Heart right ventricle (tissue), 16 donors: ENCODE data around the gene KRT15. TPM values are rescaled to one million over a fixed set of nuclear protein-coding genes. Genes with fewer than 3 reads are reported as not detected.
A peak's percentile ranks its signal among the peaks of the same experiment; 100 is the strongest.

Source experiments
- ATAC-seq, 8 donors: fragments of 200-7000 bp; cut with Tn5 transposase; one replicate each; pipeline ENCODE4 v1.9.1; 2020; ENCODE audit warnings: mild to moderate bottlenecking in 8 of 8, moderate library complexity in 8 of 8, moderate number of reproducible peaks in 1 of 8
- DNase-seq, 2 donors: peaks; one replicate each; pipeline ENCODE4 v3.0.0-alpha.2; 2020
- H3K27ac ChIP-seq, 10 donors: fragments of 200-600 bp; sonication (generic) in 2 of 10; one replicate each; pipeline versions ENCODE4 v1.5.0 to v1.8.0; 2020 to 2022; ENCODE audit warnings: mild to moderate bottlenecking in 3 of 10
- H3K27me3 ChIP-seq, 7 donors: fragments of 200-600 bp; one replicate each; pipeline ENCODE4 v1.8.0; 2021 to 2022; ENCODE audit warnings: mild to moderate bottlenecking in 2 of 7
- H3K36me3 ChIP-seq, 9 donors: fragments of 200-600 bp; sonication (generic) in 1 of 9; one replicate each; pipeline versions ENCODE4 v1.5.0 to v1.8.0; 2020 to 2022; ENCODE audit warnings: mild to moderate bottlenecking in 2 of 9
- H3K4me1 ChIP-seq, 9 donors: fragments of 200-600 bp; sonication (generic) in 1 of 9; one replicate each; pipeline versions ENCODE4 v1.5.0 to v1.8.0; 2020 to 2022; ENCODE audit warnings: mild to moderate bottlenecking in 4 of 9
- H3K4me3 ChIP-seq, 10 donors: fragments of 200-600 bp; sonication (generic) in 2 of 10; one replicate each; pipeline versions ENCODE4 v1.5.0 to v1.8.0; 2020 to 2022; ENCODE audit warnings: mild to moderate bottlenecking in 7 of 10, moderate library complexity in 2 of 10
- H3K9me3 ChIP-seq, 11 donors: fragments of 200-600 bp in 10 of 11; sonication (generic) in 2 of 11; one replicate each; pipeline versions ENCODE4 v1.5.0 to v1.8.0; 2013 to 2022; ENCODE audit warnings: mild to moderate bottlenecking in 2 of 11, control low read depth in 1 of 11, moderate library complexity in 1 of 11
- CTCF ChIP-seq, 9 donors: fragments of 200-600 bp; sonication (generic) in 2 of 9; IDR thresholded peaks; one replicate each; pipeline versions ENCODE4 v1.5.0 to v1.8.0; 2021 to 2022; ENCODE audit warnings: antibody characterized with exemption in 9 of 9, mild to moderate bottlenecking in 5 of 9, moderate library complexity in 1 of 9
- WGBS, 2 donors: extraction: QIAGEN DNeasy Blood & Tissue Kit; methylation state at CpG; one replicate each; pipeline ENCODE4 v1.1.7; 2013; ENCODE audit warnings: inconsistent platforms in 1 of 2; 5-methylcytosine and 5-hydroxymethylcytosine counted together
- intact Hi-C, 10 donors: fragments of 100-400 bp; cut with DNase I; formaldehyde crosslinking; loops; one replicate each; pipeline versions ENCODE4 v1.11.1 to v1.14.2; 2022
- microRNA-seq, 2 donors: library from miRNA; unstranded; fragments of <30 nt; microRNA quantifications; one replicate each; pipeline ENCODE4 v1.2.0, GENCODE V29; 2021
- polyA plus RNA-seq, 2 donors: library from polyadenylated mRNA; stranded (reverse); fragments of 200-250 nt; gene quantifications; one replicate each; pipeline ENCODE4 v1.2.3, GENCODE V29; 2013
- total RNA-seq, 10 donors: library from RNA; stranded (reverse); fragmentation: NEBNext Ultra II Directional in 3 of 10; extraction: Animal tissue kit (Norgen Biotek cat#: 25700) in 3 of 10; gene quantifications; one replicate each; pipeline versions ENCODE4 v1.2.1 to v1.2.4, GENCODE V29; 2021 to 2023
- donor health status: Arrhythmogenic right ventricular cardiomyopathy.
- donor health status: ischemic (EF 13 %, LVEDD 7.1; RV severe dilation, severe dysfunction).
- donor health status: healthy with polysubstance abuse.
- donor health status: DM: no; HTN: yes; CAD: no.
- donor health status: DM: no; HTN: no; CAD: no.
- donor health status: ischemic (EF 25% LVEDD 6.9; RV normal size, moderate dysfunction).
- donor health status: ischemic (EF 25% LVEDD 5.7; RV mildly dilated, moderate dysfunction).
- donor health status: healthy.
- donor health status: DM: yes; HTN: yes; CAD: no.
- donor health status: Ischemic cardiomyopathy.
- donor health status: ischemic (EF 35%, LVEDD 5.7; RV mildly dilated, moderate dysfunction).
- donor health status: nonischemic (EF 11% LVEDD 7.7; RV severe dilation, severe dysfunction).
- donor health status: DM: yes; HTN: yes; CAD: no.
- donor health status: PGD.
- donor health status: ischemic (EF 29% LVEDD 5.4; RV normal size, mild dysfunction).
- donor health status: nonischemic (EF 23%, LVEDD 6.1; RV moderate dilation, normal function).

KRT15 gene
- total and polyA plus RNA-seq, 12 donors, result 0.07 to 0.22 TPM; not detected in 10

DNA sequence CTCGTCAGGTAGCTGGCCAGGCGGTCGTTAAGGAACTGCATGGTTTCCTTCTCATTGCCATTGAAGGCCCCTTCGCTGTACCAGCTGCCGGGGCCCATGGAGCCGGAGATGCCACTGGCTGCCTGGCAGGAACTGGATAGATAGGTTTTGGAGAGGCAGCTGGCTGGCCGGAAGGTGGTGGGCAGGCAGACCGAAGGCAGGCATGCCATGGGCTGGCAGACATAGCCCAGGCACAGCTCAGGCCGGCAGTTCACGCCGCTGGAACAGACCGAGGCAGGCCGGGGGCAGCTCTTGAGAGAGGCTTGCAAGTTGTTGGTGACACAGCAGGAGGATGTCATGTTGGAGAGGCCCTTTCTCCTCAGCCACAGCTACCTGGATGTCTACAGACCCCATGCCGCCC lies 51.7 kb downstream of the KRT15 start, which contains the start of gene KRT32:
KRT32 (minus strand) TSS at position 399 of the 400 bp plus-strand sequence; CDS start at position 338, 61 bp downstream.
- DNase-seq, result no peak
- 90% methylated on average over 14 of the region's 14 CpGs for WGBS, 2 donors
- intact Hi-C loops, result no loop called here
- no peak for TF ChIP-seq CTCF (IDR thresholded peaks at IDR 0.05)
- Histone ChIP-seq H3K4me1 (peaks cover 0 to 12% (median 4%) of the 10 kb centered on the region in 9 donors), H3K4me3 (no peak within 1 kb of the TSS), H3K9me3 (peaks cover 0 to 38% (median 14%) of the 10 kb centered on the region in 11 donors), H3K36me3 (no peaks in the 10 kb centered on the region), H3K27ac (no peak within 1 kb of the TSS), H3K27me3 (peaks cover 0 to 17% (median 0%) of the 10 kb centered on the region in 7 donors)
- ATAC-seq, result no peak

DNA sequence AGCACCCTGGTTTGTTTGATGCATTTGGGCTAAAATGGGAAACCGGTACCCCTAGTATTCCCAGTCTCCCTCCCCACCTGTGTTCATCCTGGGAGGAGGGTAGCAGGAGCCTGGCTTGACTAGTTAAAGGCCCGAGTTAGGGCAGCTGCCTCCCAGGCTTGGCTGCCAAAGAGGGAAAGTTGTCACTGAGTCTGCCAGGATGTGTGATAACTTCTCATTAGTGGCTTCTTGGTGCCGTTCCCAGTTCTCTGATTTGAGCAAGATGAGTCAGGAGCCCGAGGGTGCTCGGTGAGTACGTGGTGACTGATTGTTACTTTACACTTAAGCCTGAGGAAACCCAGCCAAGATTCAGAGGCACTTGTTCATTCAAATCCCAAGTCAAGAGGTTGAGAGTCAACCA lies 54.0 kb downstream of the KRT15 start:
- peak; percentile 37 to 83 for DNase-seq
- TF ChIP-seq CTCF (IDR thresholded peaks at IDR 0.05), result no peak

GRCh38 chr17:41464173-41464572 lies 54.5 kb downstream of the KRT15 start:
- H3K36me3 ChIP-seq, result no peaks in the 10 kb centered on the region
- H3K4me1 ChIP-seq, result peaks cover 0 to 12% (median 4%) of the 10 kb centered on the region in 9 donors
- peaks cover 0 to 17% (median 0%) of the 10 kb centered on the region in 7 donors for H3K27me3 ChIP-seq
- no peak overlapping the region for H3K4me3 ChIP-seq
- no peak for ATAC-seq
- peaks cover 0 to 16% (median 8%) of the 10 kb centered on the region in 11 donors for H3K9me3 ChIP-seq
- no peak for TF ChIP-seq CTCF (IDR thresholded peaks at IDR 0.05)
- DNase-seq, result no peak
- intact Hi-C loops, result loop anchor here in 1 of 10 donors (1.0 kb wide), 1 partner anchor 162 kb away; the partner anchor contains the start of gene KRTAP29-1
- H3K27ac ChIP-seq, result no peak overlapping the region
- 84 to 87% methylated on average over 11 of the region's 11 CpGs for WGBS, 2 donors

More for the DNA sequence above, 54.0 kb downstream of the KRT15 start:
- Histone ChIP-seq H3K27me3 (peaks cover 0 to 17% (median 0%) of the 10 kb centered on the region in 7 donors), H3K4me1 (peaks cover 0 to 12% (median 4%) of the 10 kb centered on the region in 9 donors), H3K36me3 (no peaks in the 10 kb centered on the region), H3K4me3 (no peak overlapping the region), H3K9me3 (peaks cover 0 to 21% (median 8%) of the 10 kb centered on the region in 11 donors), H3K27ac (no peak overlapping the region)
- ATAC-seq, result peak; percentile 88 to 99 (median 96)
- WGBS, 2 donors, result 25 to 28% methylated on average over 6 of the region's 6 CpGs
- intact Hi-C loops, result loop anchor here in 1 of 10 donors (1.0 kb wide), 1 partner anchor 162 kb away; the partner anchor contains the start of gene KRTAP29-1

- no peak for DNase-seq
- H3K27ac ChIP-seq, result no peak overlapping the region
- TF ChIP-seq CTCF (IDR thresholded peaks at IDR 0.05), result no peak
- 85 to 89% methylated on average over 8 of the region's 8 CpGs for WGBS, 2 donors
- intact Hi-C loops, result loop anchor here in 1 of 10 donors (1.0 kb wide), 1 partner anchor 161 kb away; the partner anchor contains the start of gene KRTAP29-1
- no peaks in the 10 kb centered on the region for H3K36me3 ChIP-seq
- no peak overlapping the region for H3K4me3 ChIP-seq
- ATAC-seq, result no peak
- H3K4me1 ChIP-seq, result peaks cover 0 to 12% (median 4%) of the 10 kb centered on the region in 9 donors
- peaks cover 0 to 15% (median 0%) of the 10 kb centered on the region in 7 donors for H3K27me3 ChIP-seq
- peaks cover 0 to 14% (median 8%) of the 10 kb centered on the region in 11 donors for H3K9me3 ChIP-seq
These were observed 54.9 kb downstream of the KRT15 start for GRCh38 chr17:41463746-41464145.

Small RNA genes lying within 50 kb of the gene (microRNA-seq; reads per million reads assigned to microRNA genes)
- gene MIR6510, result 0 reads per million in 2 donors

Other genes with a start within 250 kb of the KRT15 start
- not detected for gene KRTAP9-7, start 243.2 kb downstream of the KRT15 start, total RNA-seq
- not detected for gene KRTAP9-7, start 243.2 kb downstream of the KRT15 start, polyA plus RNA-seq
- not detected for gene KRTAP29-1, start 216.0 kb downstream of the KRT15 start, total RNA-seq
- gene KRTAP29-1, start 216.0 kb downstream of the KRT15 start, polyA plus RNA-seq, result not detected
- not detected for gene KRTAP16-1, start 209.6 kb downstream of the KRT15 start, total RNA-seq
- gene KRTAP16-1, start 209.6 kb downstream of the KRT15 start, polyA plus RNA-seq, result not detected
- not detected for gene KRTAP17-1, start 203.2 kb downstream of the KRT15 start, total RNA-seq
- not detected for gene KRTAP17-1, start 203.2 kb downstream of the KRT15 start, polyA plus RNA-seq
- gene KRT33A, start 168.1 kb downstream of the KRT15 start, total RNA-seq, result not detected
- gene KRT33A, start 168.1 kb downstream of the KRT15 start, polyA plus RNA-seq, result not detected
- not detected for gene KRT33B, start 149.1 kb downstream of the KRT15 start, total RNA-seq
- gene KRT33B, start 149.1 kb downstream of the KRT15 start, polyA plus RNA-seq, result not detected
- not detected for gene KRT34, start 136.6 kb downstream of the KRT15 start, total RNA-seq
- gene KRT34, start 136.6 kb downstream of the KRT15 start, polyA plus RNA-seq, result not detected
- not detected for gene KRT31, start 121.3 kb downstream of the KRT15 start, total RNA-seq
- under 1 TPM in 1 of 2 donors, not detected in 1; 0.01 TPM for gene KRT31, start 121.3 kb downstream of the KRT15 start, polyA plus RNA-seq
- not detected for gene KRT37, start 94.3 kb downstream of the KRT15 start, total RNA-seq
- gene KRT37, start 94.3 kb downstream of the KRT15 start, polyA plus RNA-seq, result not detected
- not detected for gene KRT38, start 77.9 kb downstream of the KRT15 start, total RNA-seq
- gene KRT38, start 77.9 kb downstream of the KRT15 start, polyA plus RNA-seq, result not detected
- under 1 TPM in 2 of 10 donors, not detected in 8; 0.14 to 0.21 TPM for gene KRT32, start 51.5 kb downstream of the KRT15 start, total RNA-seq
- under 1 TPM in 1 of 2 donors, not detected in 1; 0.22 TPM for gene KRT32, start 51.5 kb downstream of the KRT15 start, polyA plus RNA-seq
- not detected for gene KRT35, start 37.7 kb downstream of the KRT15 start, total RNA-seq
- not detected for gene KRT35, start 37.7 kb downstream of the KRT15 start, polyA plus RNA-seq
- gene KRT36, start 29.0 kb downstream of the KRT15 start, total RNA-seq, result not detected
- gene KRT36, start 29.0 kb downstream of the KRT15 start, polyA plus RNA-seq, result not detected
- gene KRT13, start 13.3 kb downstream of the KRT15 start, total RNA-seq, result not detected
- gene KRT13, start 13.3 kb downstream of the KRT15 start, polyA plus RNA-seq, result 1 to 10 TPM in 1 of 2 donors, not detected in 1; 6.7 TPM
- gene KRT19, start 9.4 kb upstream of the KRT15 start, total RNA-seq, result 1 to 10 TPM in 3 of 10 donors, under 1 TPM in 7; 0.37 to 5.7 (median 0.77) TPM
- gene KRT19, start 9.4 kb upstream of the KRT15 start, polyA plus RNA-seq, result 1 to 10 TPM; 1.2 to 1.7 TPM
- gene KRT9, start 53.2 kb upstream of the KRT15 start, total RNA-seq, result not detected
- not detected for gene KRT9, start 53.2 kb upstream of the KRT15 start, polyA plus RNA-seq
- gene KRT14, start 68.0 kb upstream of the KRT15 start, total RNA-seq, result not detected
- gene KRT14, start 68.0 kb upstream of the KRT15 start, polyA plus RNA-seq, result under 1 TPM in 1 of 2 donors, not detected in 1; 0.30 TPM
- under 1 TPM in 1 of 10 donors, not detected in 9; 0.15 TPM for gene KRT16, start 93.9 kb upstream of the KRT15 start, total RNA-seq
- gene KRT16, start 93.9 kb upstream of the KRT15 start, polyA plus RNA-seq, result under 1 TPM; 0.12 to 0.44 TPM
- not detected for gene KRT17, start 105.7 kb upstream of the KRT15 start, total RNA-seq
- under 1 TPM in 1 of 2 donors, not detected in 1; 0.07 TPM for gene KRT17, start 105.7 kb upstream of the KRT15 start, polyA plus RNA-seq
- gene EIF1, start 170.0 kb upstream of the KRT15 start, total RNA-seq, result 1,000 to 10,000 TPM; 1,115 to 1,330 (median 1,284) TPM
- 1,000 to 10,000 TPM in 1 of 2 donors, 100 to 1,000 TPM in 1; 551 to 1,123 TPM for gene EIF1, start 170.0 kb upstream of the KRT15 start, polyA plus RNA-seq
- not detected for gene GAST, start 193.4 kb upstream of the KRT15 start, total RNA-seq
- gene GAST, start 193.4 kb upstream of the KRT15 start, polyA plus RNA-seq, result not detected
- gene HAP1, start 215.8 kb upstream of the KRT15 start, total RNA-seq, result under 1 TPM in 1 of 10 donors, not detected in 9; 0.18 TPM
- under 1 TPM in 1 of 2 donors, not detected in 1; 0.03 TPM for gene HAP1, start 215.8 kb upstream of the KRT15 start, polyA plus RNA-seq